Activated T-helper 1 cell treated with Interleukin-2 at 50 U/mL for 16 hours (primary cell): ENCODE results near the gene FGGY.

Experiments
- DNase-seq: peaks from one replicate; pipeline ENCODE4 v3.0.0-alpha.2; 2020; ENCODE audit warnings: low read depth

Gene FGGY

GRCh38 chr1:59315529-59316463 is 18.9 kb downstream of the FGGY start:
- DNase-seq, result no peak

GRCh38 chr1:59316497-59317128 is 19.7 kb downstream of the FGGY start:
- DNase-seq, result no peak

- DNase-seq, result no peak
Measured at GRCh38 chr1:59317343-59317742, 20.4 kb downstream of the FGGY start.

GRCh38 chr1:59317780-59318179 is 20.9 kb downstream of the FGGY start:
- DNase-seq, result no peak

GRCh38 chr1:59318271-59318860 is 21.5 kb downstream of the FGGY start:
- no peak for DNase-seq

- no peak for DNase-seq
Measured at GRCh38 chr1:59322394-59322793, 25.5 kb downstream of the FGGY start.

GRCh38 chr1:59322814-59323213 is 25.9 kb downstream of the FGGY start:
- DNase-seq, result no peak

- no peak for DNase-seq
Measured at GRCh38 chr1:59323879-59324278, 27.0 kb downstream of the FGGY start.

- no peak for DNase-seq
Measured at GRCh38 chr1:59328353-59328752, 31.5 kb downstream of the FGGY start.

- DNase-seq, result no peak
Measured at GRCh38 chr1:59329412-59330053, 32.6 kb downstream of the FGGY start.

GRCh38 chr1:59331686-59332620 is 35.1 kb downstream of the FGGY start:
- DNase-seq, result no peak

- DNase-seq, result no peak
Measured at GRCh38 chr1:59332983-59333382, 36.1 kb downstream of the FGGY start.

- DNase-seq, result no peak
Measured at GRCh38 chr1:59333626-59334277, 36.9 kb downstream of the FGGY start.

- DNase-seq, result no peak
Measured at GRCh38 chr1:59340411-59341307, 43.8 kb downstream of the FGGY start.

GRCh38 chr1:59342801-59343575 is 46.1 kb downstream of the FGGY start:
- no peak for DNase-seq

- no peak for DNase-seq
Measured at GRCh38 chr1:59343576-59343840, 46.6 kb downstream of the FGGY start.

GRCh38 chr1:59345221-59345620 is 48.3 kb downstream of the FGGY start:
- no peak for DNase-seq

GRCh38 chr1:59346429-59346828 is 49.5 kb downstream of the FGGY start:
- no peak for DNase-seq

GRCh38 chr1:59349101-59349500 is 52.2 kb downstream of the FGGY start:
- DNase-seq, result no peak
